OCI-LY7 (cell line): ENCODE data around the gene IGFBP6. TPM values are rescaled to one million over a fixed set of nuclear protein-coding genes. Genes with fewer than 3 reads are reported as not detected.

Source experiments
- BruUV-seq: library from RNA; stranded (reverse); fragments of 400-500 nt; replicated peaks from 2 replicates; lab custom pipeline; 2021; lab: Mats Ljungman, UMichigan
- CTCF ChIA-PET: fragments of 300-600 bp; sonication (Branson Sonifier 250); formaldehyde crosslinking; loops from one replicate; lab custom pipeline; 2022; ENCODE audit warnings: antibody characterized with exemption; ENCODE audit not compliant: unreplicated experiment; lab: Charles Lee
- POLR2A ChIA-PET: fragments of 300-600 bp; sonication (Branson Sonifier 250); formaldehyde crosslinking; loops from one replicate; lab custom pipeline; 2022; ENCODE audit warnings: antibody characterized with exemption; lab: Charles Lee
- DNase-seq: peaks from one replicate; pipeline ENCODE4 v3.0.0-alpha.2; 2015; ENCODE audit warnings: low spot score
- H2AFZ ChIP-seq: fragments of 200-600 bp; sonication (generic), shearing (Covaris generic); 2 replicates; pipeline ENCODE4 v1.6.1; 2014; ENCODE audit warnings: mild to moderate bottlenecking, antibody characterized with exemption, low read length, moderate library complexity
- H3K27ac ChIP-seq: fragments of 200-600 bp; sonication (generic); 2 replicates; pipeline ENCODE4 v1.5.1; 2014; ENCODE audit warnings: mixed run types, low read depth, mild to moderate bottlenecking, moderate library complexity, low read length, inconsistent platforms; ENCODE audit not compliant: poor library complexity, severe bottlenecking
- H3K36me3 ChIP-seq: fragments of 200-600 bp; sonication (generic); 2 replicates; pipeline ENCODE4 v1.6.1; 2014; ENCODE audit warnings: mild to moderate bottlenecking, antibody characterized with exemption, low read length, moderate library complexity, mixed read lengths; ENCODE audit not compliant: insufficient read depth
- H3K4me1 ChIP-seq: fragments of 200-600 bp; sonication (generic); 2 replicates; pipeline ENCODE4 v1.5.1; 2014; ENCODE audit warnings: mild to moderate bottlenecking, low read length; ENCODE audit not compliant: insufficient read depth, poor library complexity, severe bottlenecking
- H3K4me2 ChIP-seq: fragments of 200-600 bp; sonication (generic); 2 replicates; pipeline ENCODE4 v1.6.1; 2014; ENCODE audit warnings: mild to moderate bottlenecking, low read length
- H3K4me3 ChIP-seq: fragments of 200-600 bp; sonication (generic); 2 replicates; pipeline ENCODE4 v1.5.1; 2014; ENCODE audit warnings: mild to moderate bottlenecking, low read depth, low read length; ENCODE audit not compliant: poor library complexity, severe bottlenecking
- H3K79me2 ChIP-seq: fragments of 200-600 bp; sonication (generic); 2 replicates; pipeline ENCODE4 v1.6.1; 2016; ENCODE audit warnings: low read depth, mild to moderate bottlenecking, low read length, moderate library complexity, mixed read lengths; ENCODE audit not compliant: insufficient read depth
- H3K9me2 ChIP-seq: fragments of 200-600 bp; sonication (generic); 2 replicates; pipeline ENCODE4 v1.6.1; 2016; ENCODE audit warnings: mild to moderate bottlenecking, low read length, mixed read lengths; ENCODE audit not compliant: insufficient read depth
- H3K9me3 ChIP-seq: fragments of 200-600 bp; sonication (generic); 2 replicates; pipeline ENCODE4 v1.6.1; 2014; ENCODE audit warnings: mild to moderate bottlenecking, mixed run types, low read length, mixed read lengths
- H4K20me1 ChIP-seq: fragments of 200-600 bp; sonication (generic); 2 replicates; pipeline ENCODE4 v1.6.1; 2014; ENCODE audit warnings: mild to moderate bottlenecking, antibody characterized with exemption, low read length, moderate library complexity, mixed read lengths; ENCODE audit not compliant: insufficient read depth
- EZH2phosphoT487 ChIP-seq: fragments of 200-600 bp; sonication (generic); IDR thresholded peaks from 2 replicates; pipeline ENCODE4 v1.6.1; 2018; ENCODE audit warnings: low read depth, borderline replicate concordance, mild to moderate bottlenecking, mixed run types, antibody characterized with exemption, low read length, moderate library complexity, mixed read lengths
- intact Hi-C: fragments of 100-400 bp; cut with micrococcal nuclease; formaldehyde crosslinking; loops from one replicate; pipeline ENCODE4 v1.10.0; 2022; ENCODE audit not compliant: unreplicated experiment
- total RNA-seq, 2 experiments: library from RNA; depleted of rRNA in 1 of 2; stranded (reverse); fragments of >200 nt in 1 of 2; shearing (Covaris generic) in 1 of 2; gene quantifications; 2 replicates each; pipeline ENCODE4 v1.2.3, GENCODE V29; 2014 to 2022
- TF ChIP-seq, protein P1 (sequence below): fragments of 200-600 bp; sonication (generic); conservative IDR thresholded peaks from 2 replicates; pipeline ENCODE4 v1.5.1; 2014; ENCODE audit warnings: mild to moderate bottlenecking, antibody characterized with exemption, low read length, moderate library complexity, mixed read lengths

The IGFBP6 gene
- total RNA-seq, 2 experiments from 2014 or later, result 2.9 TPM; not detected in 1

DNA sequence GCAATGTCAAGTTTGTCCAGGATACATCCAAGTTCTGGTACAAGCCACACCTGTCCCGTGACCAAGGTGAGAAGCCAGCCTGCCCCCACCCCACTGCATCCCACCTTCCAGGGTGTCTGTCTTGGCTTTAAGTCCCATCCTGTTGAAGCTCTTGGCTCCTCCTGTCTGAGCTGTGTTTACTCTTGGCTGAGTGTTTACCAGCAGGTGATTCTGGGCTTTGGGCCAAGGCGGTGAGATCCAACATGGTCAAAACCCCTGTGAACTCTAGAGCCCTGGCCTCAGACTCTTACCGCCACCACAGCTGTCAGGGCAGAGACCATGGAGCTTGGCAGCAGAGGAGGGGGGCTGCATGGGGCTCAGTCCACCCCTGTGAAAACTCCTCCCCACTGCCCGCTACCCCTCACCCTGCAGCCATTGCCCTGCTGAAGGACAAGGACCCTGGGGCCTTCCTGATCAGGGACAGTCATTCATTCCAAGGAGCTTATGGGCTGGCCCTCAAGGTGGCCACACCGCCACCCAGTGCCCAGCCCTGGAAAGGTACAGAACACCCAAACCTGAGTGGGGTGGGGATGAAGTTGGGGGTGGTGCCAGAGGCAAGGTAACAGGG, 36.0 kb upstream of the IGFBP6 start:
- no peak overlapping the region for H3K4me2 ChIP-seq
- no TSS peak for BruUV-seq
- intact Hi-C loops, result no loop called here

DNA sequence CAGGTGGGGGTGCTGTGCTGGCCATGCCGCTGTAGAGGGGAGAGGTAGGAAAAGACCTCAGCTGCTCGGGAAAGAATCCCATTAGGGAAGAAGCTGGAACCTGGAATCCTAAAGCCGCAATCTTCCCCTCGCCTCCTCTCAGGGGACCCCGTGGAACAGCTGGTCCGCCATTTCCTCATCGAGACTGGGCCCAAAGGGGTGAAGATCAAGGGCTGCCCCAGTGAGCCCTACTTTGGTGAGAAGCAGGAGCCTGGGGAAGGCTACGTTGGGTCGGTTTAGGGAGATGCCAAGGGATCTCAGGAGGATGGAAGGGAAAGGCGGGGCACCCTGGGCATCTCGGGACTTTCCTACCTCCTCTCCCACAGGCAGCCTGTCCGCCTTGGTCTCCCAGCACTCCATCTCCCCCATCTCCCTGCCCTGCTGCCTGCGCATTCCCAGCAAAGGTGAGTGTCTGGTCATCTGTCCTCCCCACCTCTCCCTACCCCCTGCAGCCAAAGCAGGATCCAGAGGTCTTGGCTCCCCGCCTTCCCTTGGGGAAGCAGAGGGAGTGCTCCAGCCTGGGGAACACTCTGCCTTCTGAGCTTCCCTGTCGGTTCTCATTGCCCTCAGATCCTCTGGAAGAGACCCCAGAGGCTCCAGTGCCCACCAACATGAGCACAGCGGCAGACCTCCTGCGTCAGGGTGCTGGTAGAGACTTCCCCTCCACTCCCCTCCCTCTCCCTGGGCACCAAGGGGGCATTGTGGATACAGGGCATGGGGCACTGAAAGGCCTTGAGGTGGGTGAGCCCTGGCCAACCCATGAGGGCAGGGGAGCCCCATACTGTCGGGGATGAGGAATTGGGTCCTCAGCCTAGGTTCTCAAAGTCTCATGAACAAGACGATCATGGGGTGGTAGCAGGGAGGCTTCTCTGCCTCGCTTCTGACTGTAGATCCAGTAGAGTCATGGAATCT, 35.2 kb upstream of the IGFBP6 start:
- H4K20me1 ChIP-seq, result no peaks in the 10 kb centered on the region
- intact Hi-C loops, result no loop called here
- peaks cover 17% of the 10 kb centered on the region; the same call in 1 of the 2 replicates for H3K36me3 ChIP-seq
- no peaks in the 10 kb centered on the region for H3K9me3 ChIP-seq
- TF ChIP-seq, protein P1, sequence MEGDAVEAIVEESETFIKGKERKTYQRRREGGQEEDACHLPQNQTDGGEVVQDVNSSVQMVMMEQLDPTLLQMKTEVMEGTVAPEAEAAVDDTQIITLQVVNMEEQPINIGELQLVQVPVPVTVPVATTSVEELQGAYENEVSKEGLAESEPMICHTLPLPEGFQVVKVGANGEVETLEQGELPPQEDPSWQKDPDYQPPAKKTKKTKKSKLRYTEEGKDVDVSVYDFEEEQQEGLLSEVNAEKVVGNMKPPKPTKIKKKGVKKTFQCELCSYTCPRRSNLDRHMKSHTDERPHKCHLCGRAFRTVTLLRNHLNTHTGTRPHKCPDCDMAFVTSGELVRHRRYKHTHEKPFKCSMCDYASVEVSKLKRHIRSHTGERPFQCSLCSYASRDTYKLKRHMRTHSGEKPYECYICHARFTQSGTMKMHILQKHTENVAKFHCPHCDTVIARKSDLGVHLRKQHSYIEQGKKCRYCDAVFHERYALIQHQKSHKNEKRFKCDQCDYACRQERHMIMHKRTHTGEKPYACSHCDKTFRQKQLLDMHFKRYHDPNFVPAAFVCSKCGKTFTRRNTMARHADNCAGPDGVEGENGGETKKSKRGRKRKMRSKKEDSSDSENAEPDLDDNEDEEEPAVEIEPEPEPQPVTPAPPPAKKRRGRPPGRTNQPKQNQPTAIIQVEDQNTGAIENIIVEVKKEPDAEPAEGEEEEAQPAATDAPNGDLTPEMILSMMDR, result 0 out of 2 replicates have a peak, but pooled peaks have one; percentile 17
- no peak for TF ChIP-seq EZH2phosphoT487
- H3K4me2 ChIP-seq, result no peak overlapping the region
- H3K4me3 ChIP-seq, result no peak overlapping the region
- no peak overlapping the region for H2AFZ ChIP-seq
- ChIA-PET CTCF (interaction anchor here (1.0 kb wide), 1 partner anchor 40 kb away, joined by 4 read pairs; no protein-coding TSS in a partner anchor), POLR2A (no interaction called here)
- H3K4me1 ChIP-seq, result no peaks in the 10 kb centered on the region
- H3K9me2 ChIP-seq, result no peaks in the 10 kb centered on the region
- no peak for DNase-seq
- no peak overlapping the region for H3K27ac ChIP-seq
- H3K79me2 ChIP-seq, result no peaks in the 10 kb centered on the region
- BruUV-seq, result no TSS peak

More for the DNA sequence above, 36.0 kb upstream of the IGFBP6 start:
- H3K79me2 ChIP-seq, result no peaks in the 10 kb centered on the region
- H3K36me3 ChIP-seq, result peaks cover 16% of the 10 kb centered on the region; the same call in 1 of the 2 replicates
- H3K27ac ChIP-seq, result no peak overlapping the region
- no peaks in the 10 kb centered on the region for H3K9me3 ChIP-seq
- H3K4me1 ChIP-seq, result no peaks in the 10 kb centered on the region
- no peak overlapping the region for H2AFZ ChIP-seq
- ChIA-PET CTCF (interaction anchor here (0.5 to 1.0 kb wide), 2 partner anchors 10 to 41 kb away, joined by 4 to 13 read pairs; no protein-coding TSS in a partner anchor), POLR2A (no interaction called here)
- no peaks in the 10 kb centered on the region for H4K20me1 ChIP-seq
- no peak overlapping the region for H3K4me3 ChIP-seq
- H3K9me2 ChIP-seq, result no peaks in the 10 kb centered on the region
- DNase-seq, result no peak
- TF ChIP-seq, protein P1, result peak; percentile 60
- TF ChIP-seq EZH2phosphoT487, result no peak
